ENCODE results near the gene LIN54. TPM values are rescaled to one million over a fixed set of nuclear protein-coding genes. Genes with fewer than 3 reads are reported as not detected.

LIN54 gene
- total RNA-seq, 1 experiment from 2014 or later: 14.5 TPM

DNA sequence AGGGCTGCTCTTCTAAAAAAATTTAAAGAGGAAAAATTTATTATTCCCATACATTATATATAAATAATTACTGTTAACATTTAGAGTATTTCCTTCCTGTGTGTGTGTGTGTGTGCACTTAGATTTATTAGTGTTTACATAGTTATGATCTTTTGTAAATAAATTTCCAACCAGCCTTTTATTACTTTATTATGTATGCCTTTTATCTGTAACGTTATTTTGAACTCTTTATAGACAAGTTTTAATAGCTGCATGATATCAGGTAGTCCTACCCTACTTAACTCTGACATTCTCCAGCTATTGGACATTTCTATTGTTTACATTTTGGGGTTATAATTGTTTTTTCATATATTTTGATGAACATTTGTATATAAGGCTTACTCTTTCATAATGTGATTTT, 101.3 kb downstream of the LIN54 start:
- Histone ChIP-seq H3K4me1 (ENCODE audit: control insufficient read depth, insufficient read depth, low read length) (no peaks in the 10 kb centered on the region), H3K27me3 (ENCODE audit: control insufficient read depth, insufficient read depth, low read length) (no peaks in the 10 kb centered on the region), H3K4me3 (ENCODE audit: low read depth in 2 of 2, low read length in 2 of 2) (no peak overlapping the region), H3K27ac (ENCODE audit: low read length) (no peak overlapping the region), H3K36me3 (ENCODE audit: control insufficient read depth, insufficient read depth, low read length) (no peaks in the 10 kb centered on the region; the same call in 1 of the 2 replicates), H3K9me3 (ENCODE audit: control insufficient read depth, insufficient read depth, low read depth, low read length) (no peaks in the 10 kb centered on the region)
- TF ChIP-seq TCF7L2 (IDR thresholded peaks at IDR 0.05; ENCODE audit: low read depth, low read length) (no peak), SIN3A (IDR thresholded peaks at IDR 0.05; ENCODE audit: borderline replicate concordance, insufficient read depth, low read depth, low read length) (no peak), POLR2AphosphoS5 (IDR thresholded peaks at IDR 0.05; ENCODE audit: low read depth, low read length) (no peak)
- TF ChIP-seq, protein P1, sequence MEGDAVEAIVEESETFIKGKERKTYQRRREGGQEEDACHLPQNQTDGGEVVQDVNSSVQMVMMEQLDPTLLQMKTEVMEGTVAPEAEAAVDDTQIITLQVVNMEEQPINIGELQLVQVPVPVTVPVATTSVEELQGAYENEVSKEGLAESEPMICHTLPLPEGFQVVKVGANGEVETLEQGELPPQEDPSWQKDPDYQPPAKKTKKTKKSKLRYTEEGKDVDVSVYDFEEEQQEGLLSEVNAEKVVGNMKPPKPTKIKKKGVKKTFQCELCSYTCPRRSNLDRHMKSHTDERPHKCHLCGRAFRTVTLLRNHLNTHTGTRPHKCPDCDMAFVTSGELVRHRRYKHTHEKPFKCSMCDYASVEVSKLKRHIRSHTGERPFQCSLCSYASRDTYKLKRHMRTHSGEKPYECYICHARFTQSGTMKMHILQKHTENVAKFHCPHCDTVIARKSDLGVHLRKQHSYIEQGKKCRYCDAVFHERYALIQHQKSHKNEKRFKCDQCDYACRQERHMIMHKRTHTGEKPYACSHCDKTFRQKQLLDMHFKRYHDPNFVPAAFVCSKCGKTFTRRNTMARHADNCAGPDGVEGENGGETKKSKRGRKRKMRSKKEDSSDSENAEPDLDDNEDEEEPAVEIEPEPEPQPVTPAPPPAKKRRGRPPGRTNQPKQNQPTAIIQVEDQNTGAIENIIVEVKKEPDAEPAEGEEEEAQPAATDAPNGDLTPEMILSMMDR (IDR thresholded peaks at IDR 0.05): no peak
- TF ChIP-seq, protein P2, sequence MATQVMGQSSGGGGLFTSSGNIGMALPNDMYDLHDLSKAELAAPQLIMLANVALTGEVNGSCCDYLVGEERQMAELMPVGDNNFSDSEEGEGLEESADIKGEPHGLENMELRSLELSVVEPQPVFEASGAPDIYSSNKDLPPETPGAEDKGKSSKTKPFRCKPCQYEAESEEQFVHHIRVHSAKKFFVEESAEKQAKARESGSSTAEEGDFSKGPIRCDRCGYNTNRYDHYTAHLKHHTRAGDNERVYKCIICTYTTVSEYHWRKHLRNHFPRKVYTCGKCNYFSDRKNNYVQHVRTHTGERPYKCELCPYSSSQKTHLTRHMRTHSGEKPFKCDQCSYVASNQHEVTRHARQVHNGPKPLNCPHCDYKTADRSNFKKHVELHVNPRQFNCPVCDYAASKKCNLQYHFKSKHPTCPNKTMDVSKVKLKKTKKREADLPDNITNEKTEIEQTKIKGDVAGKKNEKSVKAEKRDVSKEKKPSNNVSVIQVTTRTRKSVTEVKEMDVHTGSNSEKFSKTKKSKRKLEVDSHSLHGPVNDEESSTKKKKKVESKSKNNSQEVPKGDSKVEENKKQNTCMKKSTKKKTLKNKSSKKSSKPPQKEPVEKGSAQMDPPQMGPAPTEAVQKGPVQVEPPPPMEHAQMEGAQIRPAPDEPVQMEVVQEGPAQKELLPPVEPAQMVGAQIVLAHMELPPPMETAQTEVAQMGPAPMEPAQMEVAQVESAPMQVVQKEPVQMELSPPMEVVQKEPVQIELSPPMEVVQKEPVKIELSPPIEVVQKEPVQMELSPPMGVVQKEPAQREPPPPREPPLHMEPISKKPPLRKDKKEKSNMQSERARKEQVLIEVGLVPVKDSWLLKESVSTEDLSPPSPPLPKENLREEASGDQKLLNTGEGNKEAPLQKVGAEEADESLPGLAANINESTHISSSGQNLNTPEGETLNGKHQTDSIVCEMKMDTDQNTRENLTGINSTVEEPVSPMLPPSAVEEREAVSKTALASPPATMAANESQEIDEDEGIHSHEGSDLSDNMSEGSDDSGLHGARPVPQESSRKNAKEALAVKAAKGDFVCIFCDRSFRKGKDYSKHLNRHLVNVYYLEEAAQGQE (IDR thresholded peaks at IDR 0.05; ENCODE audit: insufficient read depth in 1 of 2, low read depth in 2 of 2, low read length in 1 of 2): no peak
- DNase-seq (ENCODE audit: low read depth, low spot score) (no peak), ATAC-seq (no peak)
- intact Hi-C loops (cut with micrococcal nuclease; ENCODE audit: unreplicated experiment) (no loop called here), in situ Hi-C loops (cut with HindIII; ENCODE audit: low pct_unique_long_range_greater_than_20kb, low sequenced_read_pairs) (no loop called here)
- ChIA-PET POLR2A (no interaction called here), CTCF (no interaction called here)
- BruUV-seq (replicated peaks): no TSS peak

DNA sequence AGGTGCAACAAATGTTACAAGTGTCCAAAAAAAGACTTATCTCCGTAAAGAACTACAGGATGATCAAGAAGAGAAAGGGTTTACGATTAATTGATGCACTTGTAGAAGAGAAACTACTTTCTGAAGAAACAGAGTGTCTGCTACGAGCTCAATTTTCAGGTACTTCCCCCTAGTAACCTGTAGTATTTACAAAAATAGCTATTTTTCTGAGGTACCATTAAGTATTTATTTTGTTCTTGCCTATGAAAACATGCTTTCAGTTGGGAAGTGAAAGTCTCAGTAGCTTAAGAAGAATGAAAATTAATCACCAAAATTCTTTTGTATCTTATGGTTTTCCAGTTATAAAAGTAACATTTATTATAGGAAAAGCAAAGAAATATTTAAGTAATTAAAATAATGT, 104.2 kb downstream of the LIN54 start:
- POLR2A ChIA-PET: no interaction called here
- Histone ChIP-seq H3K4me1 (ENCODE audit: control insufficient read depth, insufficient read depth, low read length) (peaks cover 9% of the 10 kb centered on the region), H3K27me3 (ENCODE audit: control insufficient read depth, insufficient read depth, low read length) (no peaks in the 10 kb centered on the region), H3K4me3 (ENCODE audit: low read depth in 2 of 2, low read length in 2 of 2) (no peak overlapping the region), H3K9me3 (ENCODE audit: control insufficient read depth, insufficient read depth, low read depth, low read length) (no peaks in the 10 kb centered on the region), H3K36me3 (ENCODE audit: control insufficient read depth, insufficient read depth, low read length) (no peaks in the 10 kb centered on the region; the same call in 1 of the 2 replicates), H3K27ac (ENCODE audit: low read length) (no peak overlapping the region)
- no TSS peak for BruUV-seq (replicated peaks)
- in situ Hi-C loops (cut with HindIII; ENCODE audit: low pct_unique_long_range_greater_than_20kb, low sequenced_read_pairs): no loop called here
- no peak for ATAC-seq
- TF ChIP-seq, protein P1 (IDR thresholded peaks at IDR 0.05): no peak
- CTCF ChIA-PET: no interaction called here
- intact Hi-C loops (cut with micrococcal nuclease; ENCODE audit: unreplicated experiment): no loop called here
- no peak for DNase-seq (ENCODE audit: low read depth, low spot score)

DNA sequence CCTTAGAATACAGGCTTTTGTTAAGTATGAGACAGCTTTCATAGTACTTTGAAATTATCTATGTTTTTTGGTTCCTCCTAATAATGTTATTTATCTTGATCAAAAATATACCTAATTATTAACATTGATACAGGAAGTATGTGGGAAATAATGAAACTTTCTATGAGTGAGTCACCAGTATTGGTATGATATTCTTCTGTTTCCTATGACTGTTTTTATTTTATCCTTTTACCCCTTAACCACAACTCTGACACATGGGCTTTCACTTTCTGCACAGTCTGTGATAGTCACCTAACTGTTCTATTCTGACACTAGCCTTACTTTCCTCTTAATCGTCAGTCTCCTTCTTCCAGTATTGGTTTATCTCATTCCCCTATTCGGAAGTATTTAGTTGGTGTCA, 105.4 kb downstream of the LIN54 start:
- ChIA-PET POLR2A (no interaction called here), CTCF (no interaction called here)

More for the DNA sequence above, 105.4 kb downstream of the LIN54 start:
- ATAC-seq: no peak
- Histone ChIP-seq H3K9me3 (ENCODE audit: control insufficient read depth, insufficient read depth, low read depth, low read length) (no peaks in the 10 kb centered on the region), H3K36me3 (ENCODE audit: control insufficient read depth, insufficient read depth, low read length) (no peaks in the 10 kb centered on the region; the same call in none of the 2 replicates), H3K27me3 (ENCODE audit: control insufficient read depth, insufficient read depth, low read length) (no peaks in the 10 kb centered on the region), H3K4me1 (ENCODE audit: control insufficient read depth, insufficient read depth, low read length) (peaks cover 9% of the 10 kb centered on the region), H3K4me3 (ENCODE audit: low read depth in 2 of 2, low read length in 2 of 2) (no peak overlapping the region), H3K27ac (ENCODE audit: low read length) (no peak overlapping the region)
- TF ChIP-seq, protein P1 (IDR thresholded peaks at IDR 0.05): no peak
- no peak for TF ChIP-seq SIN3A (IDR thresholded peaks at IDR 0.05; ENCODE audit: borderline replicate concordance, insufficient read depth, low read depth, low read length)
- TF ChIP-seq, protein P2 (IDR thresholded peaks at IDR 0.05; ENCODE audit: insufficient read depth in 1 of 2, low read depth in 2 of 2, low read length in 1 of 2): no peak
- TF ChIP-seq TCF7L2 (IDR thresholded peaks at IDR 0.05; ENCODE audit: low read depth, low read length): no peak
- TF ChIP-seq POLR2AphosphoS5 (IDR thresholded peaks at IDR 0.05; ENCODE audit: low read depth, low read length): no peak
- intact Hi-C loops (cut with micrococcal nuclease; ENCODE audit: unreplicated experiment) (no loop called here), in situ Hi-C loops (cut with HindIII; ENCODE audit: low pct_unique_long_range_greater_than_20kb, low sequenced_read_pairs) (no loop called here)
- BruUV-seq (replicated peaks): no TSS peak
- no peak for DNase-seq (ENCODE audit: low read depth, low spot score)
